GM19372 (cell line): Measurements from ENCODE around the gene REC8.

Experiments
- ATAC-seq: cut with Tn5 transposase; IDR thresholded peaks from one replicate; pipeline ENCODE4 v1.9.1; 2021; ENCODE audit warnings: mild to moderate bottlenecking, low read depth, moderate library complexity; ENCODE audit not compliant: unreplicated experiment

The REC8 gene

GRCh38 chr14:24138396-24139271, 33.2 kb upstream of the REC8 start:
- ATAC-seq = no peak

- ATAC-seq = no peak
Measured at GRCh38 chr14:24139272-24139934, 32.5 kb upstream of the REC8 start.

GRCh38 chr14:24141097-24141880, 30.6 kb upstream of the REC8 start, which contains the start of gene EMC9:
EMC9 (minus strand) TSS chr14:24141591; CDS start chr14:24141304, 287 bp downstream.
- ATAC-seq = peak; percentile 86

- ATAC-seq = no peak
Measured at GRCh38 chr14:24143511-24143910, 28.4 kb upstream of the REC8 start.

- no peak for ATAC-seq
Measured at GRCh38 chr14:24144451-24144850, 27.4 kb upstream of the REC8 start.

- ATAC-seq = no peak
Measured at GRCh38 chr14:24145219-24145618, 26.7 kb upstream of the REC8 start.

- ATAC-seq = no peak
Measured at GRCh38 chr14:24145690-24146452, 26.0 kb upstream of the REC8 start.

- ATAC-seq = peak; percentile 52
Measured at GRCh38 chr14:24146453-24146977, 25.4 kb upstream of the REC8 start, which contains the start of gene PSME2. PSME2 (minus strand) TSS chr14:24146610; CDS start chr14:24146581, 29 bp downstream.

GRCh38 chr14:24146978-24147760, 24.7 kb upstream of the REC8 start, which contains the start of gene RNF31:
RNF31 (plus strand) TSS chr14:24147498; CDS start chr14:24147699, 201 bp downstream.
- ATAC-seq = peak; percentile 84

- no peak for ATAC-seq
Measured at GRCh38 chr14:24147761-24148428, 24.0 kb upstream of the REC8 start.

GRCh38 chr14:24149302-24149969, 22.4 kb upstream of the REC8 start:
- ATAC-seq = no peak

GRCh38 chr14:24150061-24150460, 21.8 kb upstream of the REC8 start:
- no peak for ATAC-seq

- ATAC-seq = no peak
Measured at GRCh38 chr14:24150567-24150966, 21.3 kb upstream of the REC8 start.

- ATAC-seq = no peak
Measured at GRCh38 chr14:24150993-24151392, 20.9 kb upstream of the REC8 start.

- no peak for ATAC-seq
Measured at GRCh38 chr14:24151404-24152080, 20.3 kb upstream of the REC8 start.

- ATAC-seq = no peak
Measured at GRCh38 chr14:24155100-24155499, 16.8 kb upstream of the REC8 start.

- no peak for ATAC-seq
Measured at GRCh38 chr14:24156840-24157239, 15.0 kb upstream of the REC8 start.
